ENCODE data around the gene PRPF8.

The PRPF8 gene

DNA sequence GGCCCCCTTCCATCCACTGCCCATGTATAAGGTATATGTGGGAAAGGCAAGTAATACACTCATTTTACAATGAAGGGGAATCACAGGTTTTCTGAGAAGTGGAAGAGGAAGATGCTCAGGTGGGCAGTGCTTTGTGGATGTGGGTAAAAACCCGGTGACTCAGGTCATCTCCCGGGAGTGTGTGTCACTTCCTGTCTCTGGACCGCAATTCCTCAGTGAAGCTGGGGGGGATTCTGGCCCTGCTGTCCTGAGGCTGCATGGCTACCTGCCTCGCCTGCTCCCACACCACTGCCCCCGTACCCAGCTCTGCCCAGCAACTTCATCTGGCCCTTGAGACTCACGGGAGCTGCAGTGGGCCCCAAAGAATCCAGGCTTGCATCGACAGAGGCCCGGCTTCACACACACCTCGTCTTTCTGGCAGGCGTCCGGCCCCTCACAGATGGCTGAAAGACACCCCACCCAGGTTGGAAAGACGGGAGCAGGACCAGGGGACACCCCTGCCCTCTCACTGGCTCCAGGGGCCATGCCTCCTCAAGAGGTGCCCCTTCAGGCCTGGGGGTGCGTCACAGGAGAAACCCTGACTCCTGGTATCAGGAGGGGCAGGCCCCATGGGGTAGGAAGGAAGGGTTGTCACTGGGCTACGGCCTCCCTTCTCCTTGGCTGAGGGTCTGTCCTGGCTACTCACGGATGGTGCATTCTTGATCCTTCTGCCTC is 40.0 kb downstream of the PRPF8 start:
- Histone ChIP-seq H3K9me3 (ENCODE audit: control insufficient read depth in 2 of 2, low read length in 2 of 2) (no peaks in the 10 kb centered on the region), H3K36me3 (ENCODE audit: control insufficient read depth in 2 of 2, insufficient read depth in 2 of 2, low read length in 2 of 2) (peaks cover 0 to 2% of the 10 kb centered on the region in 2 donors), H3K4me3 (ENCODE audit: low read length in 2 of 2) (peak overlapping the region in 1 of 2 donors; percentile 70), H3K9ac (ENCODE audit: low read length in 2 of 2) (no peak overlapping the region), H3K27ac (ENCODE audit: low read length) (peak overlapping the region; percentile 11), H3K4me1 (ENCODE audit: control insufficient read depth, insufficient read depth, low read length) (peaks cover 30% of the 10 kb centered on the region), H3K27me3 (ENCODE audit: control insufficient read depth in 1 of 2, insufficient read depth in 2 of 2, low read length in 2 of 2) (no peaks in the 10 kb centered on the region)

DNA sequence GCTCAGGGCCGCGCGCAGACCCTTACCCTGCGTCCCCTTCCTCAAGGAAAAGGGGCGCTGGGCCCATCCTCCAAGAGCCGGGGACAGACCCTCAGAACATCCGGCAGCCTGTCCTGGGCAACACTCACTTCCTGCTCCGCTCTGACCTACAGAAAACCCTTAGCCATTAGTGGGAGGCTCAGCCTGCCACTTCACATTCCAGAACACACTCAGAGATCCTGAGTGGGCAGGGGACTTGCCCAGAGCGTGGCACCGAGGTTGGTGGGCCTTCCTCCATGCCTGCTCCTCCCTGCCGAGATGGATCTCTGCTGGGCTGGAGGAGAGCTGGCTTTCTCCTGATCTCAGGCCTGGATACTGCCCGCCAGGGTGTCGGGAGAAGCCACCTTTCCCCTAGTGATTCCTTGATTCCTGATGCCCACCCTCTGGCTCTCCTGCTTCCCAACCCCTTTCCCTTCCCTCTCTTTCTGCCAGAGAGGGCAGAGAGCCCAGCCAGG is 40.6 kb downstream of the PRPF8 start:
- Histone ChIP-seq H3K4me3 (ENCODE audit: low read length in 2 of 2) (peak overlapping the region; percentile 30 to 70), H3K27me3 (ENCODE audit: control insufficient read depth in 1 of 2, insufficient read depth in 2 of 2, low read length in 2 of 2) (no peaks in the 10 kb centered on the region), H3K9ac (ENCODE audit: low read length in 2 of 2) (no peak overlapping the region), H3K27ac (ENCODE audit: low read length) (no peak overlapping the region), H3K36me3 (ENCODE audit: control insufficient read depth in 2 of 2, insufficient read depth in 2 of 2, low read length in 2 of 2) (peaks cover 0 to 2% of the 10 kb centered on the region in 2 donors), H3K4me1 (ENCODE audit: control insufficient read depth, insufficient read depth, low read length) (peaks cover 28% of the 10 kb centered on the region), H3K9me3 (ENCODE audit: control insufficient read depth in 2 of 2, low read length in 2 of 2) (no peaks in the 10 kb centered on the region)

DNA sequence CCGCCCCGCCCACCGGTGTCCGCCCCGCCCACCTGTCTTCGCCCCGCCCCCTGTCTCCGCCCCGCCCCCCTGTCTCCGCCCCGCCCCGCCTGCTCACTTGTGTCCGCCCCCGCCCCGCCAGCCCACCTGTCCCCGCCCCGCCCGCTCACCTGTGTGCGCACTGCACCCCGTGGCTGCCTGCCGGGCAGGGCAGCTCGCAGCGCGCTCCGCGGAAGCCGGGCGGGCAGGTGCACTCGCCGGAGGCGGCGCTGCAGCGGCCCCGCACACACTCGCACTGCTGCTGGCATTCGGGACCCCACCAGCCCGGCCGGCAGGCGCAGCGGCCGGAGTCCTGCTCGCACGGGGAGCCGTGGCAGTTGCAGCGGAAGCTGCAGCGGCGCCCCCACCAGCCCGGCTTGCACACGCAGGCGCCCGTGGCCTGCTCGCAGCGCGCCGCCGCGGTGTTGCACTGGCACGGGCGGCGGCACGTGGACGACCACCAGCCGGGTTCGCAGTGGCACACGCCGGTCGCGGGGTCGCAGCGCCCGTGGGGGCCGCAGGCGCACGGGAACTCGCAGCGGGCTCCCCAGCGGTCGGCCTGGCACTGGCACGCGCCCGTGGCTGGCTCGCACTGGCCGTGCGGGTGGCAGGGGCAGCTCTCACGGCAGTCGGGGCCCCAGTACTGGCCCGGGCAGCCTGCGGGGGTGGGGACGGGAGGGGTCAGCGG is 41.2 kb downstream of the PRPF8 start:
- peak overlapping the region; percentile 30 to 70 for H3K4me3 ChIP-seq (ENCODE audit: low read length in 2 of 2)
- no peak overlapping the region for H3K27ac ChIP-seq (ENCODE audit: low read length)
- H3K9me3 ChIP-seq (ENCODE audit: control insufficient read depth in 2 of 2, low read length in 2 of 2), result no peaks in the 10 kb centered on the region
- no peak overlapping the region for H3K9ac ChIP-seq (ENCODE audit: low read length in 2 of 2)
- no peaks in the 10 kb centered on the region for H3K27me3 ChIP-seq (ENCODE audit: control insufficient read depth in 1 of 2, insufficient read depth in 2 of 2, low read length in 2 of 2)
- peaks cover 0 to 2% of the 10 kb centered on the region in 2 donors for H3K36me3 ChIP-seq (ENCODE audit: control insufficient read depth in 2 of 2, insufficient read depth in 2 of 2, low read length in 2 of 2)
- peaks cover 25% of the 10 kb centered on the region for H3K4me1 ChIP-seq (ENCODE audit: control insufficient read depth, insufficient read depth, low read length)

DNA sequence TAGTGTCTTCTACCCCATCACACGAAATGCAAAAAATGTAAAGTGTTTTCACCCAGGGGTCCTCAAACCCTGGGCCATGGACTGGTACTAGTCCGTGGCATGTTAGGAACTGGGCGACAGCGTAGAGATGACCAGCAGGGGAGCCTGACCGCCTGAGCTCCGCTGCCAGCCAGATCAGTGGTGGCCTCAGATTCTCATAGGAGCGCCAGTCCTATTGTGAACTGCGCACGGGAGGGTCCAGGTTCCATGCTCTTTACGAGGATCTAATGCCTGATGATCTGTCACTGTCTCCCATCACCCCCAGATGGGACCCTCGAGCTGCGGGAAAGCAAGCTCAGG is 43.6 kb downstream of the PRPF8 start:
- Histone ChIP-seq H3K4me1 (ENCODE audit: control insufficient read depth, insufficient read depth, low read length) (peaks cover 9% of the 10 kb centered on the region), H3K27me3 (ENCODE audit: control insufficient read depth in 1 of 2, insufficient read depth in 2 of 2, low read length in 2 of 2) (no peaks in the 10 kb centered on the region), H3K27ac (ENCODE audit: low read length) (no peak overlapping the region), H3K9ac (ENCODE audit: low read length in 2 of 2) (no peak overlapping the region), H3K4me3 (ENCODE audit: low read length in 2 of 2) (no peak overlapping the region), H3K9me3 (ENCODE audit: control insufficient read depth in 2 of 2, low read length in 2 of 2) (no peaks in the 10 kb centered on the region), H3K36me3 (ENCODE audit: control insufficient read depth in 2 of 2, insufficient read depth in 2 of 2, low read length in 2 of 2) (peaks cover 0 to 3% of the 10 kb centered on the region in 2 donors)

DNA sequence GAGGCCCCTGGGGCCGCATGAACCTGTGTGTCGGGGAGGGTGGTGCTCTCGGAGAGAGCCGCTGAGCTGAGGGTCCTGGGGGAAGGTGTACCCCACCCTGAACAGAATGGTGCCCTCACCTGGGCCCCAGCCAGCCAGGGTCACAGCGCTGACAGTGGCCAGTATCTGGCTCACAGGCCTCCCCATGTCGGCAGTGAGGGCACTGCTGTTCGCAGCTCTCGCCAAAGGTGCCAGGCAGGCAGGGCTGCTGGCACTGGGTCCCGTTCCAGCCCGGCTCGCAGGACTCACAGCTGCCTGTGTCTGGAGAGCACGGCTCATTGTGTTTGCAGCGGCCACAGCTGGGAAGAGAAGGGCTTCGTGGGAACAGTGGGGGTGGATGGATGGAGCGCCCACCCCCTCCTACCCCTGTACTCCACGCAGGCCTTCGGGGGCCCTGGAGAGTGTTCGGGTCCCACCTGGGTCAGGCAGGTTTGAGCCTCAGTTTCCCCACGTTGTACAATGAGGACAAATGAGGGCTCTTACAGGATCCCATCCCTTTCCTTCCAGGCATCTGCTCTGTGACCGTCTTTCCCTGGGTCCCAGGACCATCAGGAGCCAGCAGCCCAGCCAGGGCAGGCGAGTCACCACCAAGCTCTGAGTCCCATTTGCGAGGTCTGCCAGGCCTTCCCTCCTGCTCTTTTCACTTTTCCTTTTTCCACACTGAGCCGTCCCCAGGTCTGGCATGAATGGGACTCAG is 44.2 kb downstream of the PRPF8 start:
- H3K27ac ChIP-seq (ENCODE audit: low read length), result no peak overlapping the region
- no peaks in the 10 kb centered on the region for H3K27me3 ChIP-seq (ENCODE audit: control insufficient read depth in 1 of 2, insufficient read depth in 2 of 2, low read length in 2 of 2)
- H3K4me1 ChIP-seq (ENCODE audit: control insufficient read depth, insufficient read depth, low read length), result peaks cover 9% of the 10 kb centered on the region
- no peak overlapping the region for H3K9ac ChIP-seq (ENCODE audit: low read length in 2 of 2)
- no peaks in the 10 kb centered on the region for H3K9me3 ChIP-seq (ENCODE audit: control insufficient read depth in 2 of 2, low read length in 2 of 2)
- no peak overlapping the region for H3K4me3 ChIP-seq (ENCODE audit: low read length in 2 of 2)
- peaks cover 0 to 3% of the 10 kb centered on the region in 2 donors for H3K36me3 ChIP-seq (ENCODE audit: control insufficient read depth in 2 of 2, insufficient read depth in 2 of 2, low read length in 2 of 2)

DNA sequence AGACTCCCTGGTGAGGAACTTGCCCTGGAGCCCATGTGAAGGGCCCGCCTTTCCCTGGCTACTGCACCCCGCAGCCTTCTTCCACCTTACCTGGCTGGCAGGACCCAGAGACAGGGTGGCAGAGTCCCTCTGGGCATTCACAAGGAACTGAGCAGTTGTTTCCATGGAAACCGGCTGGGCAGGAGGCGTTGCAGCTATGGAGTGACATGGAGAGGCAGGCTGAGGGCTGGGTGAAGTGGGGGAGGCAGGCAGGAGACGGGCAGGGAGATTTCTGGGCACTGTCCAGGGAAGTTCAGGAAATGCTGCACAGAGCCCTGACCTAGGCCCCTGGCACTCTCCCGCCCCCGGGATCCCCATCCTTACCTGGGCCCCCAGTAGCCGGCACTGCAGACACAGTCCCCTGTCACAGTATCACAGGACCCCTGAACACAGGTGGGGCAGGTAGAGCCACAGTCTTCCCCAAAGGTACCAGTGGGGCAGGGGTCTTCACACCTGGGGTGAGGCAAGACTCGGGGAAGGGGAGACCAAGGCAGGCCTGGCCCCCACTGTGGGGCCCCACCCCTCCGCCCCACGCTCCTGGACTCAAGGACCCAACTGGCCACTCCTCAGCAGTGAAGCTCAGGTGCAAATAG is 45.0 kb downstream of the PRPF8 start:
- Histone ChIP-seq H3K36me3 (ENCODE audit: control insufficient read depth in 2 of 2, insufficient read depth in 2 of 2, low read length in 2 of 2) (peaks cover 0 to 3% of the 10 kb centered on the region in 2 donors), H3K27me3 (ENCODE audit: control insufficient read depth in 1 of 2, insufficient read depth in 2 of 2, low read length in 2 of 2) (no peaks in the 10 kb centered on the region), H3K9me3 (ENCODE audit: control insufficient read depth in 2 of 2, low read length in 2 of 2) (no peaks in the 10 kb centered on the region), H3K9ac (ENCODE audit: low read length in 2 of 2) (no peak overlapping the region), H3K27ac (ENCODE audit: low read length) (no peak overlapping the region), H3K4me3 (ENCODE audit: low read length in 2 of 2) (no peak overlapping the region), H3K4me1 (ENCODE audit: control insufficient read depth, insufficient read depth, low read length) (peaks cover 9% of the 10 kb centered on the region)

DNA sequence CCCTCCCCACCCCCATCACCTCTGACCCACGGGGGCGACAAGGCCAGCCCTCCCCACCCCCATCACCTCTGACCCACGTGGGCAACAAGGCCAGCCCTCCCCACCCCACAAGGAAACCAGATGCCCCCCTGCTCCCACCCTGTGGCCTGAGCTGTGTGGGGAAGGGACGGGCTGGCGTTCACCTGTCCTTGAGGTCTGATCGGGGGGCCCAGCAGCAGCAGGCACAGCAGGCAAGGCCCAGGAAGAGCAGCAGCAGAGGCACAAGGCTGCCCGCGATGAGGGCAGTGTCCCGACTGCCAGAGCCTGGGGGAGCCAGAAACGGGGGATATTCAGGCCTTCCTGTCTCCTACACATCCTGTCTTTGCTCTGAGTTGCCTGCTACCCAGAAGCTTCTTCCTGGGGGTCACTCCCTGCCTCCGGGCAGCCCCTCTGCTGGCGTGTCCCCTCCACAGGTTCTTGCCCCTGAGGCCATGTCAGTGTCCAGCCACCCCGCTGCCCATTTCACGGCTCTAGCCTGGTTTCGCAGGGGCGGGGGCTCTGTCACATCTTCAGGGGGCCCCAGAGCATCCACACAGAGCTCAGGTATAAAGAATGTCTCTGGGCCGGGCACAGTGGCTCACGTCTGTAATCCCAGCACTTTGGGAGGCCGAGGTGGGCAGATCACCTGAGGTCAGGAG is 45.9 kb downstream of the PRPF8 start:
- Histone ChIP-seq H3K27ac (ENCODE audit: low read length) (no peak overlapping the region), H3K27me3 (ENCODE audit: control insufficient read depth in 1 of 2, insufficient read depth in 2 of 2, low read length in 2 of 2) (no peaks in the 10 kb centered on the region), H3K9ac (ENCODE audit: low read length in 2 of 2) (no peak overlapping the region), H3K4me3 (ENCODE audit: low read length in 2 of 2) (no peak overlapping the region), H3K36me3 (ENCODE audit: control insufficient read depth in 2 of 2, insufficient read depth in 2 of 2, low read length in 2 of 2) (peaks cover 0 to 3% of the 10 kb centered on the region in 2 donors), H3K9me3 (ENCODE audit: control insufficient read depth in 2 of 2, low read length in 2 of 2) (no peaks in the 10 kb centered on the region), H3K4me1 (ENCODE audit: control insufficient read depth, insufficient read depth, low read length) (peaks cover 5% of the 10 kb centered on the region)

DNA sequence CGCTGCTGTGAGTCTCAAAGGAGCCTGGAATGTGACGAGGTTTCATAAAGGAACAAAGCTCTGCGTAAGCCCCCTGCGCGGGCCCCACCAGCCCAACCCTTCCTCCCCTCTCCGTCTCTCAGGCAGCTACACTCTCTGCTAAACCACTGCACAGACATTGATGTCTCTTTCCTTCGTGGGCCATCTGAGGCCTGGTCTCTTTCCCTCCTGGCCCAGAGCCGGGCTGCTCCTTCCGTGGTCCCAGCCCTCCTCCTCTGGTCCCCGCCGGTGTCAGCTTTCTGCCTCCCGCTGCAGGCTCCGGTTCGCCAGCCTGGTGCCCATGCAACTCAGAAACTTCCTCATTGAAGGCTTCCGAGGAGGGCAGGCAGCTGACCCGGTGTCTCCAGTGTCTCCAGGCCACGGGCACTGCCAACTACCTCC is 46.5 kb downstream of the PRPF8 start:
- Histone ChIP-seq H3K9ac (ENCODE audit: low read length in 2 of 2) (no peak overlapping the region), H3K36me3 (ENCODE audit: control insufficient read depth in 2 of 2, insufficient read depth in 2 of 2, low read length in 2 of 2) (peaks cover 0 to 3% of the 10 kb centered on the region in 2 donors), H3K27ac (ENCODE audit: low read length) (no peak overlapping the region), H3K9me3 (ENCODE audit: control insufficient read depth in 2 of 2, low read length in 2 of 2) (no peaks in the 10 kb centered on the region), H3K27me3 (ENCODE audit: control insufficient read depth in 1 of 2, insufficient read depth in 2 of 2, low read length in 2 of 2) (no peaks in the 10 kb centered on the region), H3K4me3 (ENCODE audit: low read length in 2 of 2) (no peak overlapping the region), H3K4me1 (ENCODE audit: control insufficient read depth, insufficient read depth, low read length) (no peaks in the 10 kb centered on the region)

DNA sequence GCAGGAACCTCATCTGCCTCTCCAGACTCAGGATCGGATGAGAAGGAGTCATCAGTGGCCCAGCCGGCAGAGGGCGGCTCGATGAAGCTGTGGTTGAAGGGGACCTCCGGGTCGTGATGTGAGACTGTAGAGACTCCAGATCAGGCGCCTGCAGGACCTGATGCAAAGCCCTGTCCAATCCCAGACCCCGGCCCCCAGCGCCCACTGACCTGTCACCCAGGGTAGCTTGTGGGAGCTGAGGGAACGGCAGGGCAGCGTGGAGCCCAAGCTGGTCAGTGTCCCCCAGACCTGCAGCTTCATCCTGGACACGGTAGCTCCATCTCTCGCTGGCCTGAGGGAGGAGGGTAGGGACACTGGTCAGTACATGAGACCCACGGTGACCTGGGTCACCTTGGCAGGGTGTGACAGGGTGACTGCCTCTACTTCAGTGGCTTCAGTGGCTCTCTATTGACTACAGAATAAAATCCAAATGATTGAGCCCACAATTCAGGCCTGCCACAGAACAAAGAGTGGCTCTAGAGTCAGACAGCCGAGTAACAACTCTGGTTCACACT is 47.9 kb downstream of the PRPF8 start:
- no peak overlapping the region for H3K9ac ChIP-seq (ENCODE audit: low read length in 2 of 2)
- H3K36me3 ChIP-seq (ENCODE audit: control insufficient read depth in 2 of 2, insufficient read depth in 2 of 2, low read length in 2 of 2), result peaks cover 0 to 3% of the 10 kb centered on the region in 2 donors
- H3K4me3 ChIP-seq (ENCODE audit: low read length in 2 of 2), result no peak overlapping the region
- H3K27me3 ChIP-seq (ENCODE audit: control insufficient read depth in 1 of 2, insufficient read depth in 2 of 2, low read length in 2 of 2), result no peaks in the 10 kb centered on the region
- no peaks in the 10 kb centered on the region for H3K9me3 ChIP-seq (ENCODE audit: control insufficient read depth in 2 of 2, low read length in 2 of 2)
- H3K4me1 ChIP-seq (ENCODE audit: control insufficient read depth, insufficient read depth, low read length), result no peaks in the 10 kb centered on the region
- no peak overlapping the region for H3K27ac ChIP-seq (ENCODE audit: low read length)

Data from stomach smooth muscle (tissue), 2 donors.